ENCODE data around the gene ACYP2. TPM values are rescaled to one million over a fixed set of nuclear protein-coding genes. Genes with fewer than 3 reads are reported as not detected.
"Not testable (repeated sequence)": the region's sequence is repeated elsewhere in the genome, so short reads cannot be mapped to it uniquely, and the experiment has no call there.

ACYP2 gene
- total RNA-seq, 2 experiments from 2014 or later: 6.5 to 7.6 TPM

DNA sequence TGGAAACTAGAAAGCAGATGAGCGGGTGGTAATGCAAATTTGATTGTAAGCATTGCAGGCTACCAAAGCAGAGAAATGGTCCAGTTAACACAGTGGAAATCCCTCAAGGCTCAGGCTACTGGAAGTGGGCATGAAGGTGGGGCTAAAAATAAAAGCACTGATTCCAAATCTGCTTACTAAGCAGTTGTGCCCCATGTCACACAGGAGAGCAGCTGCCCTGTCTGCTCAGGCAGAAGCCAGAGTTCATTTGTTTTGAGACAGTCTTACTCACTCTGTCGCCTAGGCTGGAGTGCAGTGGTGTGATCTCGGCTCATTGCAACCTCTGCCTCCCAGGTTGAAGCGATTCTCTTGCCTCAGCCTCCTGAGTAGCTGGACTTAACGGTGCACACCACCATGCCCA lies 183.1 kb downstream of the ACYP2 start:
- POLR2A ChIA-PET: no interaction called here
- CTCF ChIA-PET: no interaction called here

DNA sequence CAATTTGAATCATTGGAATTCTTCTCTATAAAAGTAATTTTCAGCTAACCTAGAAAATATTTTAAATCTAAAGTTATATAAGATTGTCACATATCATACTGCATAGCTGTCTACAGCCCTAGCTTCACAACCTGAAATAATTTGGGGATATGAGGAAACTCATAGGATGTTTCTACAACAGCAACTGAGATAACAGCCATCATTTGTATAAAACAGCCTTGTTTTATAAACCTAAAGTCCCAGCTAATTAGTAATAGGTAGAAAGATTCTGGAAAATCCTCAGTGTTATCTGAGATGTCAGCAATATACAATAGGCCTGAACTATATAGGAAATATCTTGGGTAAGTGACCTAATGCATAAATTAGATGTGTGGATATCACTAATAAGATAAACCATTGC lies 188.2 kb downstream of the ACYP2 start:
- POLR2A ChIA-PET: no interaction called here

DNA sequence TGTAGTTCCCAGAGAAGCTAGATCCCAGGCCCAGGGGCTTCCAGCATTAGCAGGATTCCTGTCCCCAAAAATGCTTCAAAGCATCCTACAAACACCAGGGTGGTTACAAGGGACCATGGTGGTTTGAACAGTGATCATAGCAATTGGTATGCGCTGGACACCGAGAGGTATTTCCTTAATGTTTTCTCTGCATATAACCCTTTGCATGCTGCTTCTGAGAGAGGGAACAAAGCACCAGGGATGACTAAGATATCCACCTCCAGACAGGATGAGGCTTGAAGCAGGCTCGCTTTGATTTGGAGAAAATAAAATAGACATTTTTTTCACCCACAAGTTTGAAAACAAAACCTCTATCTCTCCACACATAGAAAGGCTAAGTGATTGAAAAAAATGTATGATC lies 191.1 kb downstream of the ACYP2 start:
- ChIA-PET CTCF (no interaction called here), POLR2A (no interaction called here)

More for the DNA sequence above, 188.2 kb downstream of the ACYP2 start:
- CTCF ChIA-PET: no interaction called here

DNA sequence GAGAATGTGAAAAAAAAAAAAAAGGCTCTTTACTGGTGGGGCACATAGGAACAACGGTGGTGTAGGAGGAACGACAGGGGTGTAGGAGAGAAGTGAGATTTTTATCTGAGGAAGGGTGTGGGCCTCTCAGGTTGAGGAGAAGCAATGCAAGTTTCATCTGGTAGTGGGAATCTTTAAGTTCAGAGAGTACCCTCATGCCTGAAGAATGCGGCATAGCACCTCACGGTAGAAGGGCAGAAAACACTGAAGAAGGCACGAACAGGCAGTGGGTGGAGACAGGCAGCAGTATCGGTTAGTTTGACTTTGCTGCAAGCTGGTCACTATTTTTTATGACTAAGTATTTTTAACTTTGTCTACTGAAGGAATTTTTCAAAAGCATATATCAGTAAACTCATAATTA lies 192.8 kb downstream of the ACYP2 start:
- ChIA-PET CTCF (no interaction called here), POLR2A (no interaction called here)

DNA sequence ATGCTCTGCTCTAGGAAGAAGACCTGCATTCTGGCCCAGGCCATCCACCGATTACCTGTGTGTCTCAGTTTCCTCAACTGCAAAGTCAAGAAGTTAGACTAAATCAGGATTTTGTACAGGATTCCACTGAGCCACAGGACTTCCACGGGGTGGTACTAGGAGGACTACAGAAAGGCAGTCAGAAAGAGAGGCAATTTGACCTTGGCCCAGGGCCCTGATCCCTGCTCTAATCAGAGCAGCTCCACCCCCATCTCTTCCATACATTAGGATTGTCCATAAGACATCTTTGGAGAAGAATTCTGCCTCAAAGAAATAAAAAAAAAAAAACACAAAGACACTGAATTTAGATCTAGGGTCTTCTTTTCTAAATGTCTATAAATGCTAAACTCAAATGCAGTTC lies 193.4 kb downstream of the ACYP2 start:
- ChIA-PET POLR2A (no interaction called here), CTCF (no interaction called here)

DNA sequence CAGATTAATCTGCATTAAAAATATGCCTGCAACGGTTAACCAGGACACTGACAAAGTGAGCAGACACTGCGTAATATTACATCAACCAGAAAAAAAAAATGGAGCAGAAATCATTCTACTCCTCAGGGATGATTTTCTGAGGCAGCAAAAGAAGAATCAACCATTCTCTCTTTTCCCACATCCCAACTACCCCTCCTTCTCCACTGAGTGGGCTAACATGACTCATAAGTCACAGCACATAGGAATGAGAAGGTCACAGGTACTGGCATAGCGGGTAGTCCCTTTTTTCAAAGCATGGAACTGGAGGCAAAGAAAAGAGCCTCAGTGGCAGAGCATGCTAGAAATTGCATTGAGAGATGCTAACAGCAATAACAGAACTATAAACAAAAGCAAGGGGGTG lies 194.9 kb downstream of the ACYP2 start:
- ChIA-PET POLR2A (no interaction called here), CTCF (no interaction called here)

DNA sequence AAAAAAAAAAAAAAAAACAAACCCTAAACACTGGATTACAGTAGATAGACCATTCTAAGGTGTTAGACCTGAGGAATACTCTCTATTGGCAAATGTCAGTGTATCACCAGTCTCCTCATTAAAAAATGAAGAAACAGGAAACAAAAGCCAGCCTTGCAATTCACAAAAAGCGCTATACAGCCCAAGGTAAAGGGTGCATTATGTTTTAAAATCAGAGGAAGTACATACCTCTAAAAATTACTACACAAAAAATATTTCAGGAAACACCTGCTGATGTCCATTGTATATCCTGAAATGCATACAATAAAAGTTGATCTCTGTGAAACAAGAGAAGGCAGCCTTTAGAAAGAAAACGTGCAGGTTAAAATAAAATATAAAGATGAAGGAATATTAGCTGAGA lies 195.5 kb downstream of the ACYP2 start:
- CTCF ChIA-PET: no interaction called here
- POLR2A ChIA-PET: no interaction called here

DNA sequence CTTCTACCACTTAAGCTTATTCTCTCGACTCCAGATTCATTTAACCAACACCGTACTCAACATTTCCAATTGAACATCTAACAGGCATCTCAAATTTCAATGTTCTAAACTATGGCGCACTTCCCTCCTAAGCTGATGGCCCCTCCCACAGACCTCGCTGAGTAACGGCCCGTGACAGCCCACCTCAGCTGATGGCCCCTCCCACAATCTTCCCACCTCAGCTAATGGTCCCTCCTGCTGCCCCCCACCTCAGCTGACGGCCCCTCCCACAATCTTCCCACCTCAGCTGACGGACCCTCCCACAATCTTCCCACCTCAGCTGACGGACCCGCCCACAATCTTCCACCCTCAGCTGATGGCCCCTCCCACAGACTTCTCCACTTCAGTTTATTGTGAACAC lies 197.7 kb downstream of the ACYP2 start:
- ChIA-PET POLR2A (no interaction called here), CTCF (no interaction called here)

DNA sequence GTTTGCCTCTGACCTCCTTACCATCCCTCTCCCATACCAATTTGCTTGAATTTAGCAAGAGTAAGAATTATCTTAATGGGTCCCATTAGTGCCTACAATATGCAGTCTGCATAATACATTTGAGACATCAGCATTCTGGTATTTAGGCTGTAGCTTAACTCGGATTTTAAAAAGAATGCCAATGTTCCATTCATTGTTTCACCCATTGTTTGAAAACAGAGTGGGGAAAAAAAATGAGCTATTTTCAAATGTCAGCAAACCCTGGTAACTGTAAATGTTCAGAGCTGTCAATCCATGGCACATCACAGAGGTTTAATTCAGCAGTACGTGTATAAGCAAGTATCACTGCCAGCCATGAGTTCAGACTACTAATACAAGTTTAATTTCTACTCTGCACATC lies 202.6 kb downstream of the ACYP2 start:
- ChIA-PET CTCF (no interaction called here), POLR2A (no interaction called here)

DNA sequence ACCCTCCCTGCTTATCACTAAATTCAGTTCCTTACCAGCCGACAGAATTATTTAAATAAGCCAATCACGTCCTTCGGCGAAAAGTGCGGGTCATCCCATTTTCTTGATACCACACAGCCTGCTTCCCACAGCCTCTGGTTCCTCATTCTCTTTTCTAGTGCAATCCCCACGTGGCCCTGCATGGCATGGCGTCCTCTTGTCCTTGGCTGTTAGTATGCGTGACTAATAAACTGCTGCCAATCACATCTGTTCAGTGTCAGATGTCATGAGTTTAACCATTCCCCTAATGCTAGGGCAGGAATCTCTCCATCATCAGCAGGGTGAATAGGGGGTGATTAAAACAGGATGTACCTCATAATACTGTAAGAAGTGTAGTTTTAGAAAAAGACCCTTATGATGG lies 203.4 kb downstream of the ACYP2 start:
- ChIA-PET POLR2A (no interaction called here), CTCF (no interaction called here)

DNA sequence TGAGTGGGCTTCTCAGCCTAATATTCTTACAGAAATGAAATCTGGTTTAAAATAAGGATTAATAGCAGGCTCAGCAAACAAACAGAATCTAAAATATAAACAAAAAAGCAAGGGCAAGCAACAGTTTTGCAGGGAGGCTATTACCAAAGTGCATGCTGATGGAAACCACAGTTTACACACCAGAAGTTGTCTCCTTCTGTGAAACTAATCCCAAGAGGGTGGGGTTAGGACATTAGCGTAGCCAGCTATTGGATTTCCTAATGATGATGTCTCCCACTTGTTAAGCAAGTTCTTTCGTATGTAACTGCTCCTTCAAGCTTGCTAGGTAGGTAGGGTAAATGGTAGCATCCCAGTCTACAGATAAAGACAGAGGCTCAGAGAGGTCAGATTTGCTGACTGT lies 205.6 kb downstream of the ACYP2 start:
- CTCF ChIA-PET: no interaction called here
- POLR2A ChIA-PET: no interaction called here

DNA sequence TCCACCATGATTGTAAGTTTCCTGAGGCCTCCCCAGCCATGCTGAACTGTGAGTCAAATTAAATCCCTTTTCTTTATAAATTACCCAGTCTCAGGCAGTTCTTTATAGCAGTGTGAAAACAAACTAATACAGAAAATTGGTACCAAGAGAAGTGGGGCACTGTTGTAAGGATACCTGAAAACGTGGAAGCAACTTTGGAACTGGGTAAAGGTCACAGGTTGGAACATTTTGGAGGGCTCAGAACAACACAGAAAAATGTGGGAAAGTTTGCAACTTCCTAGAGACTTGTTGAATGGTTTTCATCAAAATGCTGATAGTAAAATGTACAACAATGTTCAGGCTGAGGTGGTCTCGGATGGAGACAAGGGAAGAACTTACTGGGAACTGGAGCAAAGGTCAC lies 209.1 kb downstream of the ACYP2 start:
- POLR2A ChIA-PET: not testable (repeated sequence)
- CTCF ChIA-PET: interaction anchor here (0.8 kb wide), 1 partner anchor 273 kb away, joined by 4 read pairs; no protein-coding TSS in a partner anchor

DNA sequence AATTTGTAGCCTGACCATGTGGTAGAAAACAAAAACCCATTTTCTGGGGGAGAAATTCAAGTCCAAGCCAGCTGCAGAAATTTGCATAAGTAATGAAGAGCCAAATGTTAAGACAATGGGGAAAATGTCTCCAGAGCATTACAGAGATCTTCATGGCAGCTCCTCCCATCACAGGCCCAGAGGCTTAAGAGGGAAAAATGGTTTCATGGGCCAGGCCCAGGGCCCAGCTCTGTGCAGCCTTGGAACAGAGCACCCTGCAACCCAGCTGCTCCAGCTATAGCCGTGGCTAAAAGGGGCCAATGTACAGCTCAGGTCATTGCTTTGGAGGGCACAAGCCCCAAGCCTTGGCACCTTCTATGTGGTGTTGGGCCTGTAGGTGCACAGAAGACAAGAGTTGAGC lies 209.7 kb downstream of the ACYP2 start:
- ChIA-PET POLR2A (no interaction called here), CTCF (no interaction called here)

DNA sequence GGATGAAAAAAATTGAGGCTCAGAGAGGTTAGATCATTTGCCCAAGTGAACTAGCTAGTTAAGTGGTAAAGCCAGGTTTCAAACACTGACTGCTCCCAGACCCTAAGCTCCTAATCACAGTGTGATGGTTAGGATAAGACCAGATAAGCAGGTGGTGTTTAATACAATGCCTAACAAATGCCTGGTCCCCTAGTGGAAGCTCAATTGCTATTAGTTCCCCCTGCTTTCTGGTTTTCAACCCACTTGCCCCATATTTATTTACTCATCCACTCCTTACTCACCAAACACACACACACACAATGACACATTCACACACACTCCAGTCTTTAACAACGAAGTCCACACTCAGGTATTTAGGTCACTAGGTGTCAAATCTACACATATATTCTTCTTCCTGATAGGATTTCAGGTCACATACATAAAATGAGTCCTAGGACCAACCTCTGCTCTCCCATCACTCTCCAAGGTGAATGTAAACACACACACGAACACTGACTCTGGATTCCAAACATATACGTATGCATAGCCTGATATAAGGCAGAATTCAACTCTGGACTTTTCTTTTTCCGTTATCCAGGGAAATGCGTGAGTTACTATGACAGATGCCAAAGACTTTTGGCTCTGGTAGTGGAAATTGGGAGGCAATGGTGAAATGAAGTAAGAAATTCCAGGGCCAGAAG lies 214.2 kb downstream of the ACYP2 start:
- ChIA-PET POLR2A (no interaction called here), CTCF (no interaction called here)

DNA sequence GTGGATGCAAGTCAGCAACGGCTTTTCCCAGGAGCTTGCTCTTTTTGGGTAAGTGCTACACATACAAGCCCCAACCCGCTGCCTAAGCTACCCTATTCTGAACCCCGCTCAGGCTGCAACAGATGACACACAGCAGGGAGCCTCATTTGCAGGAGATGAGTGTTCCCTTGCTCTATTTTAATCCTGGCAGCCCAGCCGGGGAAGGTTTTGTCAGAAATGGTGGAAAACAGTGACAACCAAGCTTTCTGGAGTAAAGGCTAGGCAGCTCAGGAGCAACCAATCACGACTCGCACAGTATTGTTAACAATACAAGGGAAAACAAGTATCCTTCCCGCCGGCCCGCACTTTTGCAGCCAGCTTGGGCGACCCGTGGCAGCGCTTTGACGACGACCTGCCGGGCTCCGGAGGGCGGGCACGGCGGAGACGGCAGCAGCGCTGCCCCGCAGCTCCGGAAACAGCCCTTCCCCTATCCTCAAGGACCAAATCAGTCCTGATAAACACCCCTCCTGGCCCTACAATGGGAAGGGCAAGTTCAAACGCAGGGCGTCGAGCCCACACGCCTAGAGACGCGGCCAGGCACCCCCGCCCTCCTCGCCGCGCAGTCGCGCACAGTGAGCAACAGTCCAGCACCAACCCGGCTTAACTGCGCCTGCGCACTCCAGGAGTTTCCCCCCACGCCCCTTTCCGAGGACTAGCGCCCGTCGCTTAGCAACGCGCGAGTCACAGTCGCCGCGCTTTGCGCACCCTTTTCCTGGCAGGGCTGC lies 214.9 kb downstream of the ACYP2 start:
- POLR2A ChIA-PET: no interaction called here
- CTCF ChIA-PET: interaction anchor here (0.6 kb wide), 1 partner anchor 541 kb away, joined by 3 read pairs; no protein-coding TSS in a partner anchor

DNA sequence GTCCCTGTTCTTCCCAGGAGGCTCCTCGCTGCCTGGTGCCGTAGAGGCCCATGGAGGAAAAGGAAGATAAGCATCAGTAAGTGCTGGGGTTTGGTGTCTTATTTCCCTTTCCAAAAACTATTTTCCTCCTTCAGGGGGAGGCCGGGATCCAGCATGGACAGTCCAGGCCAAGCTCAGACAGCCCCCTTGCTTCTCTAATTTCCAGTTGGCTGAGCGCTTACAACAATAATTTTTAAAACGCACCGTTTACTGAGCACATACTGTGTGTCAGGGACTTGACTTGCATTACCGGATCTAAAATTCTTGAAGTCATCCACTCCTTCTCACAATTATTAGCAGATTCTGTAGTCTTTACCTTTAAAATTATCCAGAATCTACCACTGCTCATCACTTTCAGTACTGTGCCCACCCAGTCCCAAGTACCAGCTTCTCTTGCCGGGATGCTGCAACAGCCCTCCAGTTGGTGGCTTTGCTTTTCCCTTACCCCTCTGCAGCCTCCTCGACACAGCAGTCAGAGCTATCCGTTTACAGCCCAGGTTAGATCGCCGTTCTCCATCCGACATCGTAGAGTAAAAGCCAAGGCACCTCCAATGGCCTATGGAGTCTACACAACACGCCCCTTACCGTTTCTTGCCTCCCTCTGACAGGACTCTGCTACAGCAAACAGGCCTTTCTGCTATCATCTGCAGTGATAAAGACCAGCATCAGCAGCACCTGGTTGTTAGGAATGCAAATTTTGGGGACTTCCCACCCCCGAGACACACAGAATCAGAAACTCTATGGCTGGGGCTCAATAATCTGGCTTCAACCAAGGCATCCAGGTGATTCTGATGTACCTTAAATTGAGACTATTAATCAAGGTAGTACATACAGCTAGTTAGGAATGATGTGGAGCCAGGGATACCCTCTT lies 215.8 kb downstream of the ACYP2 start:
- CTCF ChIA-PET: interaction anchor here (0.6 to 0.9 kb wide), 2 partner anchors 16 to 542 kb away, joined by 3 read pairs; no protein-coding TSS in a partner anchor
- POLR2A ChIA-PET: no interaction called here

DNA sequence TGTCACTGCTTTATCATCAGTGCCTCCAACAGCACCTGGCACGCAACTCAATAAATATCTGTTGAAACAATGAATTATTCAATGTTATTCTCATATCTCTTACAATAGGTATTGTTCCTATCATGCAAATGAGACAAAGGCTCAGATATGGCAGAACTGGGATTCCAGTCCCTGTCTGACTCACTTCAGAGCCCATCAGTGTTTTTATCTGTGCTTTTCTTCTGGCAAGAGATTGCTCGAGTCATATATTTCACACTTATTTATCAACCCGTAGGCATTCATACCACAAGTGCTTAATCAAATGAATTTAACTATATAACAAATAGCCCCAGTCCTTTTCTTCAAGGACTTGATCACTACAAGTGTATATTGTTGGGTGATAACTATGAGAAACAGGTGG lies 217.0 kb downstream of the ACYP2 start:
- ChIA-PET POLR2A (no interaction called here), CTCF (interaction anchor here (0.9 kb wide), 1 partner anchor 14 kb away, joined by 3 read pairs; no protein-coding TSS in a partner anchor)

DNA sequence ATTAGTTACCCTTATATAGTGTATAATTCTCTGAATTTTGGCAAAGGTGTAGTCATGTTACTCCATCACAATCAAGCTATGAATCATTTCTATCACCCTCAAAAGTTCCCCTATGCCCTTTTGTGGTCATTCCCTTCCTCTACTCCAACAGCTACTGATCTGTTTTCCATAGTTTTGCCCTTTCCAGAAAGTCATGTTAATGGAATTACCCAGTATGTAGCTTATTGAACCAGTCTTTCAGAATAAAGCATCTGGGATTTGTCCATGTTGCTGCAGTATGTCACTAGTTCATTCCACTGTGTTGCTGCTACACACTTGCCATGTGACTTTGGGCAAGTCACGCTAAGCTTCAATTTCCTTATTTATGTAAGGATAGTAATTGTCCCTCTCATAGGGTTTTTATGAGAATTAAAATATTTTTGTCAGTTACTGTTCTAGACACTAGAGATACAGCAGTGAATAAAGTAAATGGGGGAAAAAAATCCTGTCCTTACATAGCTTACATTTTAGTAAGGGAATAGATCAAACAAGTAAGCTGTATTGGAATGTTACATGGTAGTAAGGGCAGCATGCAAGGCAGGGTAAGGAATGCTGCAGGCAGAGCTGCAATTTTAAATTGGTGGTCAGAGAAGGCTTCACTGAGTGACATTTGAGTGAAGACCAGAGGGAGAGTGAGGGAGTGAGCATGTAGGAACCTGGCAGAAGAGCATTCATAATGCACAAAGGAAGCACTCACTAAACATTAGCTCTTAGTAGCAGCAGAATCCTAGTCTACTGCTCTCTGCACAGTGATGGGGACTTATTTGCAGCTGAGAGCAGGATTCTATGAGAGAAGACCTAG lies 220.9 kb downstream of the ACYP2 start:
- POLR2A ChIA-PET: no interaction called here
- CTCF ChIA-PET: no interaction called here

DNA sequence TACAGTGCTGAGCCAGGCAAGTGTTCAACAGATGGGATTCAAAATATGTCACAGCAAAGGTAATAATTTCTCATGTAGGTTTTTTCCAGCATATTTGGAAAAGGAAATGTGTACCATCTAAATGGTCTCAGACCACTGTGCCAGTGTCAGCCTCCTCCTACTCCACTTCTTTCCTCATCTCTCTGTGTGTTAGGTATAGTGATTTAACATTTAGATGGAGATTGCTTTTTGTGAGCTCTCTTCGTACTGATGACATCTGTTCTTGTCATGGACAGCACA lies 221.5 kb downstream of the ACYP2 start:
- CTCF ChIA-PET: no interaction called here
- POLR2A ChIA-PET: no interaction called here

DNA sequence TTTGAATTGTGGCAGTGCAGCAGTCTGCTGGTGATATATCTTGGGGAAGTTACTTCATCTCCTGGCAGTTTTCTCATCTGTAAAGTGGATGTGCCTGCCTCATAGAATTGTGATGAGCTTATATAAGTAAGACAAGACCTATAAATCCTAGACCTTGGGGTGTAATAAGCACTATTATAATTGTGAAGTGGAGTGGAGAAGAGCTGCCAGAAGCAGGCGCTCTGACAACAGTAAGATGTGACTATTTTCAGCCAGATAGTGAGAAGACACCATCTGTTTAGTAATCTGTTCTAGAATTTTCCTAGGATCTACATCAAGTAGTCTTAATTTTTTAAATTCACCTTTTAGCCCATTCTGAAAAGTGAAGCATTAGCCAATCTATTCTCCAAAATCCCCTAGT lies 226.2 kb downstream of the ACYP2 start:
- POLR2A ChIA-PET: no interaction called here
- CTCF ChIA-PET: no interaction called here
